ENCODE data around the gene LIMA1. TPM values are rescaled to one million over a fixed set of nuclear protein-coding genes. Genes with fewer than 3 reads are reported as not detected.
A peak's percentile ranks its signal among the peaks of the same experiment; 100 is the strongest.

LIMA1 gene
- total RNA-seq, 4 donors from 2014 or later = 7.4 to 24.5 (median 8.8) TPM

DNA sequence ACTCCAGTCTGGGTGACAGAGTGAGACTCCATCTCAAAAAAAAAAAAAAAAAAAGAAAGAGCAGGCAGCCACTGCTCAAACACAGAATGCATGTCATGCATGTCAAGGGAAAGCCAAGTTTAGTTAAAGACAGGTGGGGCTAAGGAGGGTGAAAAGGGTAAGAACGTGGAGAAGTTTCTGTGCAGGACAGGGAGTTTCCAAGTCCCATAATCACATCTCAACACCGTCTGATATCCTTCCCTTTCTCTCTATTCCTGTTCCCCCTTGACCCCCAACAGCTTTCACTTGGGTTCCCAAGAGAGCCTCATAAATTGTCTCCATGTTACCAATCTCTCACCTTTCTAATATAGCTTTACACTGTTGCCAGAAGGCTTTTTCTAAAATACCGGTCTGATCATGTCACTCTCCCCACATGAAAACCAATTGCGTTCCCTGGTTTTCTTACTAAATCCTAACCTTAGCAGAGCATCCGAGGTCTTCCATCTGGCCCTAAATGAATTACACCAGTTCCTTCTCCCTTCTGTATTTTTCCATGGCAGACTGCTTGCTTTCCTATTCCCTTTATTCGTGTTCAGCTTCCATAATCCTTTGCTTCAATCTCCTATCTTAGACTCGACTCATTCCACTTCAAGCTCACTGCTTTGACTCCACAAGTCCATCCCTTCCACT is 37.0 kb downstream of the LIMA1 start:
- H3K27ac ChIP-seq = peak overlapping the region; percentile 76 to 86 (median 80)
- H3K4me1 ChIP-seq = peaks cover 47 to 70% of the 10 kb centered on the region in 2 donors
- H3K9me3 ChIP-seq = no peaks in the 10 kb centered on the region
- no peak for TF ChIP-seq POLR2A (IDR thresholded peaks at IDR 0.05)
- TF ChIP-seq, protein P1, sequence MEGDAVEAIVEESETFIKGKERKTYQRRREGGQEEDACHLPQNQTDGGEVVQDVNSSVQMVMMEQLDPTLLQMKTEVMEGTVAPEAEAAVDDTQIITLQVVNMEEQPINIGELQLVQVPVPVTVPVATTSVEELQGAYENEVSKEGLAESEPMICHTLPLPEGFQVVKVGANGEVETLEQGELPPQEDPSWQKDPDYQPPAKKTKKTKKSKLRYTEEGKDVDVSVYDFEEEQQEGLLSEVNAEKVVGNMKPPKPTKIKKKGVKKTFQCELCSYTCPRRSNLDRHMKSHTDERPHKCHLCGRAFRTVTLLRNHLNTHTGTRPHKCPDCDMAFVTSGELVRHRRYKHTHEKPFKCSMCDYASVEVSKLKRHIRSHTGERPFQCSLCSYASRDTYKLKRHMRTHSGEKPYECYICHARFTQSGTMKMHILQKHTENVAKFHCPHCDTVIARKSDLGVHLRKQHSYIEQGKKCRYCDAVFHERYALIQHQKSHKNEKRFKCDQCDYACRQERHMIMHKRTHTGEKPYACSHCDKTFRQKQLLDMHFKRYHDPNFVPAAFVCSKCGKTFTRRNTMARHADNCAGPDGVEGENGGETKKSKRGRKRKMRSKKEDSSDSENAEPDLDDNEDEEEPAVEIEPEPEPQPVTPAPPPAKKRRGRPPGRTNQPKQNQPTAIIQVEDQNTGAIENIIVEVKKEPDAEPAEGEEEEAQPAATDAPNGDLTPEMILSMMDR (IDR thresholded peaks at IDR 0.05 in 4 of 5, conservative IDR thresholded peaks at IDR 0.05 in 1 of 5) = no peak
- no peak overlapping the region for H3K4me3 ChIP-seq
- ATAC-seq (no peak), DNase-seq (no peak)
- no peaks in the 10 kb centered on the region for H3K27me3 ChIP-seq
- intact Hi-C loops (cut with DNase I; ENCODE audit: low total_unique reads) = no loop called here
- peaks cover 0 to 5% of the 10 kb centered on the region in 2 donors for H3K36me3 ChIP-seq
- in situ Hi-C loops (cut with MboI; ENCODE audit: low sequenced_read_pairs in 4 of 4) = no loop called here

DNA sequence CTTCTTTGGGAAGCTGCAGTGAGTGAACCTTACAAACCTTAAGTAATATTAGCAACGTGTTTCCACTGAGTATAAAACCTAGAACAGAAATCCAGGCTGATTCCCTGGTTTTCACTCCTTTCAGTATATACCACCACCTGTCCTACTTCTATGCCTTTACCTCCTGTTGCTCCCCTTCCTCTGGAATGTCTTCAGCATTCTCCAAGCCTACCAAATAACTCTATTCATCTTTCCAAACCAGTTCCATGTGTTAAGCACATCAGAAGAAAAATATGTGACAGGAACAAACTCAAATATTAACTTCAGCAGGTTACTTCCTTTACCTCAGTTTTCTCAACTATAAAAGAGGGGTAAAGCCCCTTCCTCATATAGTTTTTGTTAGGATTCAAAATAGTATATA is 39.8 kb downstream of the LIMA1 start:
- intact Hi-C loops (cut with DNase I; ENCODE audit: low total_unique reads) = loop anchor here (5.0 kb wide), 1 partner anchor 131 kb away; the partner anchor contains the start of gene COX14
- in situ Hi-C loops (cut with MboI; ENCODE audit: low sequenced_read_pairs in 4 of 4) = no loop called here
- no peaks in the 10 kb centered on the region for H3K9me3 ChIP-seq

DNA sequence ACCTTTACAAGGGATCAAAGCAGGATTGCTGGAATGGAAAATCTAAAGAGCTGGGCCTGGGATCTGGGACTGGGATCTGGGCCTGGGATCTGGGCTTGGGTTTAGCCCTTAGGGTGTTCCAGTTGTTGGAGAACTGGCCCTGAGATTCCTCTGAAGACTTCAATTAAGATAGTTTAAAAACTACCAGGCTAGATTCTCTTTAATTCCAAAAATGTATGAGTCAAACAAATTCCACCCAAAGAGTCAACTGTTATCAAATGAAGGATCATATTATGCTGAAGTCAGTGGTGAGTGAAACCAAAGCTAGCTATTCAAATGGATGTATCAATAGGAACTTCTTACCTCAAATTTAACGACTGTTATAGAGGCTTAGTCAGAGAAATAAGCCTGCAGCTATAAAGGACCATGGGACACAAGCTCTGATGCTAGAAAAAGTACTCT is 40.5 kb downstream of the LIMA1 start:
- TF ChIP-seq, protein P1 (IDR thresholded peaks at IDR 0.05 in 4 of 5, conservative IDR thresholded peaks at IDR 0.05 in 1 of 5) = no peak
- no peak for TF ChIP-seq POLR2A (IDR thresholded peaks at IDR 0.05)
- no peak for ATAC-seq

More for the DNA sequence above, 39.8 kb downstream of the LIMA1 start:
- H3K27ac ChIP-seq = peak overlapping the region; percentile 80 to 86 (median 82)
- no peak for TF ChIP-seq POLR2A (IDR thresholded peaks at IDR 0.05)
- TF ChIP-seq, protein P1 (IDR thresholded peaks at IDR 0.05 in 4 of 5, conservative IDR thresholded peaks at IDR 0.05 in 1 of 5) = no peak
- no peak for DNase-seq
- no peak overlapping the region for H3K4me3 ChIP-seq
- H3K36me3 ChIP-seq = peaks cover 0 to 5% of the 10 kb centered on the region in 2 donors
- no peak for ATAC-seq
- no peaks in the 10 kb centered on the region for H3K27me3 ChIP-seq
- peaks cover 49 to 57% of the 10 kb centered on the region in 2 donors for H3K4me1 ChIP-seq

DNA sequence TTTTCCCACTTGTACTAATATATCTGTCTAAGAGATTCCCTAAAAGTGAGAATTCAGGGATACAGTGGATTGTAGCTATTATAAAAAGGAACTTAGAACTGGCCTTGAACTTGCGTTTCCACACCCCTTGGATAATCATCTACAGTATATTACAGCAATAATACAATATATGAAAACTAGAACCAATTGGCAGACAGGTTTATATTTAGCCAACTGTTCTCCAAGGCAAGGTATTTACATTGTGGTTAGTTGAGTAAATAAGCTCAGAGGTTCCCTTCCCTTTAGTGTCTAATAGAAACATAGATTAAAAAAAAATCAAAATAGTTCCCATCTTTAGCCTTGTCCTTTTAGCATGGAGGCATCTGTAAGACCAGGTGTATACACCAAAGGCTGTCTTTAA is 42.1 kb downstream of the LIMA1 start:
- no peak for DNase-seq
- Histone ChIP-seq H3K4me1 (peaks cover 32 to 52% of the 10 kb centered on the region in 2 donors), H3K9me3 (no peaks in the 10 kb centered on the region), H3K4me3 (no peak overlapping the region), H3K27me3 (no peaks in the 10 kb centered on the region), H3K27ac (peak overlapping the region; percentile 80 to 86 (median 82)), H3K36me3 (no peaks in the 10 kb centered on the region)
- no peak for ATAC-seq
- intact Hi-C loops (cut with DNase I; ENCODE audit: low total_unique reads) = loop anchor here (5.0 kb wide), 1 partner anchor 129 kb away; the partner anchor contains the start of gene COX14
- in situ Hi-C loops (cut with MboI; ENCODE audit: low sequenced_read_pairs in 4 of 4) = no loop called here
- TF ChIP-seq, protein P1 (IDR thresholded peaks at IDR 0.05 in 4 of 5, conservative IDR thresholded peaks at IDR 0.05 in 1 of 5) = no peak
- TF ChIP-seq POLR2A (IDR thresholded peaks at IDR 0.05) = no peak

More for the DNA sequence above, 40.5 kb downstream of the LIMA1 start:
- no peaks in the 10 kb centered on the region for H3K36me3 ChIP-seq
- no peaks in the 10 kb centered on the region for H3K27me3 ChIP-seq
- no peaks in the 10 kb centered on the region for H3K9me3 ChIP-seq
- in situ Hi-C loops (cut with MboI; ENCODE audit: low sequenced_read_pairs in 4 of 4) = no loop called here
- H3K27ac ChIP-seq = peak overlapping the region; percentile 80 to 86 (median 82)
- no peak overlapping the region for H3K4me3 ChIP-seq
- H3K4me1 ChIP-seq = peaks cover 46 to 57% of the 10 kb centered on the region in 2 donors
- DNase-seq = no peak
- intact Hi-C loops (cut with DNase I; ENCODE audit: low total_unique reads) = loop anchor here (5.0 kb wide), 1 partner anchor 130 kb away; the partner anchor contains the start of gene COX14

Measured in gastrocnemius medialis (tissue), 4 donors.